D721Med (cell line): ENCODE results near the gene LTBP1.

ENCODE experiments used
- DNase-seq: peaks from one replicate; pipeline ENCODE4 v3.0.0; 2011; ENCODE audit warnings: low spot score; ENCODE audit not compliant: insufficient read length
- FAIRE-seq: peaks from 2 replicates; lab custom pipeline; 2011; peaks lifted over from hg19 to GRCh38; lab: Jason Lieb, UNC
- TF ChIP-seq, protein P1 (sequence below): IDR thresholded peaks from 2 replicates; pipeline ENCODE4 v1.5.1; 2012; ENCODE audit warnings: mild to moderate bottlenecking, control low read depth; ENCODE audit not compliant: insufficient read depth; ENCODE audit errors: missing control alignments

The LTBP1 gene, protein sequence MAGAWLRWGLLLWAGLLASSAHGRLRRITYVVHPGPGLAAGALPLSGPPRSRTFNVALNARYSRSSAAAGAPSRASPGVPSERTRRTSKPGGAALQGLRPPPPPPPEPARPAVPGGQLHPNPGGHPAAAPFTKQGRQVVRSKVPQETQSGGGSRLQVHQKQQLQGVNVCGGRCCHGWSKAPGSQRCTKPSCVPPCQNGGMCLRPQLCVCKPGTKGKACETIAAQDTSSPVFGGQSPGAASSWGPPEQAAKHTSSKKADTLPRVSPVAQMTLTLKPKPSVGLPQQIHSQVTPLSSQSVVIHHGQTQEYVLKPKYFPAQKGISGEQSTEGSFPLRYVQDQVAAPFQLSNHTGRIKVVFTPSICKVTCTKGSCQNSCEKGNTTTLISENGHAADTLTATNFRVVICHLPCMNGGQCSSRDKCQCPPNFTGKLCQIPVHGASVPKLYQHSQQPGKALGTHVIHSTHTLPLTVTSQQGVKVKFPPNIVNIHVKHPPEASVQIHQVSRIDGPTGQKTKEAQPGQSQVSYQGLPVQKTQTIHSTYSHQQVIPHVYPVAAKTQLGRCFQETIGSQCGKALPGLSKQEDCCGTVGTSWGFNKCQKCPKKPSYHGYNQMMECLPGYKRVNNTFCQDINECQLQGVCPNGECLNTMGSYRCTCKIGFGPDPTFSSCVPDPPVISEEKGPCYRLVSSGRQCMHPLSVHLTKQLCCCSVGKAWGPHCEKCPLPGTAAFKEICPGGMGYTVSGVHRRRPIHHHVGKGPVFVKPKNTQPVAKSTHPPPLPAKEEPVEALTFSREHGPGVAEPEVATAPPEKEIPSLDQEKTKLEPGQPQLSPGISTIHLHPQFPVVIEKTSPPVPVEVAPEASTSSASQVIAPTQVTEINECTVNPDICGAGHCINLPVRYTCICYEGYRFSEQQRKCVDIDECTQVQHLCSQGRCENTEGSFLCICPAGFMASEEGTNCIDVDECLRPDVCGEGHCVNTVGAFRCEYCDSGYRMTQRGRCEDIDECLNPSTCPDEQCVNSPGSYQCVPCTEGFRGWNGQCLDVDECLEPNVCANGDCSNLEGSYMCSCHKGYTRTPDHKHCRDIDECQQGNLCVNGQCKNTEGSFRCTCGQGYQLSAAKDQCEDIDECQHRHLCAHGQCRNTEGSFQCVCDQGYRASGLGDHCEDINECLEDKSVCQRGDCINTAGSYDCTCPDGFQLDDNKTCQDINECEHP (N-terminal part only)

DNA sequence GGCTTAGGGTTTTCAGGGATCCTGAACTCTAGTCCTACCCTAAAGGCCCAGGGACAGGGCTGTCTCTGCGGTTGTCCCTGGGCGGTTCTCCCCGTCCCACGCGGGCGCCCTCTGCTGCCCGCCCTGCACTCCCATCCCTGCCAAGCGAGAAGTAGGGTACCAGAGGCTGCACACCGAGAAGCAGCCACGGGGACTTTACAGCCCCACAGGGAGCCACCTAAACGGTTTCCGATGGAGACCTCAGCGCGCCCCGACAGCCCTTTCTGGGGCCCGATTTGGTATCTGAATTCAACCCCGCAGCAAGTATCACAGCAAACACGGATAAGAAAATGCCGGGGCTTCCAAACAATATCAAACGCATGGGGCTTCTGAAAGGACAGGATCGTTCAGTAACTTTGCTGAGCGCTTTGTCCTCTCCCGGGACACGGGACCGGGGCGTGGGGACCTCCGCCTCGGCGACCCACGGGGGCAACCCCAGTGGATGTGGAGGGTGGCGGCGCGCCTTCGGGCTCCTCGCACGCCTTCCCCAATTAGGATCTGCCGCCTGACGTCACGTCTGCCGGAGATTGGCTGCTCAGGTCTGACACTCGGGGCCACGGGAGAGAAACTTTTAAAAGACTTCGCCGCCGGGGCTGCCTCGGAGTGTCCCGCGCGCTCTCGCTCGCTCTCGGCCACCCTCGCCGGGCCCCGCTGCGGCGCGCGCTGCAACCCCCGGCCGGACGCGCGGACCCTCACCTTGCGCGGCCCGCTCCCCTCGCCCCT, at the start of gene LTBP1:
Gene LTBP1, plus strand, starts transcription at position 640 of the 762 bp plus-strand sequence. CDS start 372 bp downstream, outside the sequence.
- DNase-seq (peak; percentile 52), FAIRE-seq (no peak)
- TF ChIP-seq, protein P1, sequence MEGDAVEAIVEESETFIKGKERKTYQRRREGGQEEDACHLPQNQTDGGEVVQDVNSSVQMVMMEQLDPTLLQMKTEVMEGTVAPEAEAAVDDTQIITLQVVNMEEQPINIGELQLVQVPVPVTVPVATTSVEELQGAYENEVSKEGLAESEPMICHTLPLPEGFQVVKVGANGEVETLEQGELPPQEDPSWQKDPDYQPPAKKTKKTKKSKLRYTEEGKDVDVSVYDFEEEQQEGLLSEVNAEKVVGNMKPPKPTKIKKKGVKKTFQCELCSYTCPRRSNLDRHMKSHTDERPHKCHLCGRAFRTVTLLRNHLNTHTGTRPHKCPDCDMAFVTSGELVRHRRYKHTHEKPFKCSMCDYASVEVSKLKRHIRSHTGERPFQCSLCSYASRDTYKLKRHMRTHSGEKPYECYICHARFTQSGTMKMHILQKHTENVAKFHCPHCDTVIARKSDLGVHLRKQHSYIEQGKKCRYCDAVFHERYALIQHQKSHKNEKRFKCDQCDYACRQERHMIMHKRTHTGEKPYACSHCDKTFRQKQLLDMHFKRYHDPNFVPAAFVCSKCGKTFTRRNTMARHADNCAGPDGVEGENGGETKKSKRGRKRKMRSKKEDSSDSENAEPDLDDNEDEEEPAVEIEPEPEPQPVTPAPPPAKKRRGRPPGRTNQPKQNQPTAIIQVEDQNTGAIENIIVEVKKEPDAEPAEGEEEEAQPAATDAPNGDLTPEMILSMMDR: peak; percentile 82

DNA sequence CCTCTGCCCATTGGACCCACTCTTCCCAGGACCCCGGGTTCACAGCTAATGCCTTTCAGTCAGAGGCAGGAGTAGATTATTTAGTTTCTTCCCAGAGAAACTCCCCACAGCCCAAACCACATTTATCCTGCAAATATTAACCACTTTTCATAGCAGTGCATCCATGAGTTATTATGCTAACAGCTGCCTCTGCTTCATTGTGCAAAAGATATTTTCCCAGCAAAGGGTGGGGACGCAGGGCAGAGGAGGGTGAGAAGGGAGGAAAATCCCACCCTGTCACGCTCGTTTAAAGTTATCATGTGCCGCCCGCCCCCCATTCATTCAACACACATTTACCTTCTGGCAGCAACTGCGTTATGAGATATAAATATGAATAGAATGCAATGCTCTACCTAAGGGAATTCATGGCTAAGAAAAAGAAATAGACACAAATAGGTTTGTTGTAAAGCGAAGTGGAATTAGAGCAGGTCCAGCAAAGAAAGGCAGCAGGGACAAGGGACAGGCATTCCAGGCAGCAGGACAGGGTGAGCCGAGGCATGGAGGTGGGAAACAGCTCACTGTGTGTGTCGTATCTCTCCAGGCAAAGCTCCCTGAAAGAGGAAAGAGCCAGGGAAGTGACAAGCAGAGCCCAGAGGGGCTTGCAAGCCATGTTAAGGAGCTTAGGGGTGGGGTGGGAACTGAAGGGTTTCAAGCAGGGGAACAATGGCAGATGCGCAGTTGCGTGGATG, 46.3 kb upstream of the LTBP1 start:
- FAIRE-seq (no peak), DNase-seq (no peak)

DNA sequence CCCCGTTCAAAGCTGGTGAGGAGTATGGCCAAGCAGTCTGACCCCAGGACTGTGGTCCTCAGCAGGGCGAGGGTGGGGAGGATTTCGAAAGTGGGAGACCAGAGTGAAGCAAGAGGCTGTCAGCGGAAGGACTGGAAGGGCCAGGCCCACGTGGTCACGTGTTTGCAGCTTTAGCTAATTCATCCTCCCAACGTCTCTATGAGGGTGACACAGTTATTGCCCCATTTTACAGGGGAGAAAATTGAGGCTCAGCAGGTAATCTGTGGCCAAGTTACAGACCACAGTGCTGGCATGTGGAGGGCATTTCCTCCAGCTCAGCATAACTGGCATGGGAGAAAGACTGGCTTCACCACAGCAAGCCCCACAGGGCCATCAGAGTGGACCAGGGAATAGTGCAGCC, 45.4 kb upstream of the LTBP1 start:
- DNase-seq (no peak), FAIRE-seq (no peak)
- TF ChIP-seq, protein P1: no peak

More for the DNA sequence above, 46.3 kb upstream of the LTBP1 start:
- TF ChIP-seq, protein P1: no peak

DNA sequence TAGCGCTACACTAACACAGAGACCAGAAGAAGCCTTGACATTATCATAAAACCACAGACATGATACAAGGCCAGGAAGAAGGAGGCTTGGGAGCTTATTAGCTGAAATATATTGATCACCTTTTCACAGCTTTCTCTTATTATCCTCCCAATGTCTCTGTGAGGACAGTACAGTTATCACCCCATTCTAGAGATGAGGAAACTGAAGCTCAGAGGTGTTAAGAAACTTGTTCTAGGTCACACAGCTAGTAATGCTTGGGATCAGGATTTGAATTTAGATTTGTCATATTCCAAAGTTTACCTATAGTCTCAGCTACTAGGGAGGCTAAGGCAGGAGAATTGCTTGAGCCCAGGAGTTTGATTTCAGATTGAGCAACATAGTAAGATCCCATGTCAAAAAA, 44.6 kb upstream of the LTBP1 start:
- no peak for DNase-seq
- no peak for FAIRE-seq
- TF ChIP-seq, protein P1: no peak

DNA sequence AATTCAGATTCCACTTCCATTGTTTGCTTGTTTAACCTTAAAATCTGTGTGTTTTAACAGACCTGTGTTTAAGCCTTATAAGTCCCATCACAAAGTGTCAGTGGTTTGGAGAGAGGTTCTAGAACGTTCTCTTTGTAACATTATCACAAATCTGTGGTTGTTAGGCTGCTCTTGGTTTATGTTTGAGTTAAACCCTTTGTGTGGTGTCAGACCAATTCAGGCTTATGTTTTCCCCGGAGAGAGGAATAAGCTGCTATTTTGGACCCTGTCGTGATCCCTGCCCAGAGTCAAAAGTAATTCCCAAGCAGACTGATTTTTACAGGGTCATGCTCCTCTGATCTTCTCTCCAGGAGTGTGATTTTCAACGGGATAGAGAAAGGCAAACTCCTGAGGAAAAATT, 43.8 kb upstream of the LTBP1 start:
- no peak for DNase-seq
- TF ChIP-seq, protein P1: no peak
- FAIRE-seq: no peak

DNA sequence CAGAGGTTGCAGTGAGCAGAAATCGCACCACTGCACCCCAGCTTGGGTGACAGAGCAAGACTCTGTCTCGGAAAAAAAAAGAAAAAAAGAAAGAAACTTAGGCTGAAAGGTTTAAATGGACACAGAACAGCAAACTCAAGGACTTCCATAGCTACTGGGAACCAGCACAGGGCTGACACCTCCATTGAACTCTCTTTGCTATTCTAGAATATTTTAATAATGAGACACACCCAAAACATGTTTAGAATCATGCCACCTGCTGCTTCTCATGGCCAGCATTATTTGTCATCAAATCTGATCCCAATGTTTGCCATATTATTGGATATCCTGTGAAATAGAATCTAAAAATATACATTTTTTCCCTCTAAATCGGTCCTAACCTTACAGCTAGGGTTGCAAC, 42.7 kb upstream of the LTBP1 start:
- DNase-seq (no peak), FAIRE-seq (no peak)

More for the DNA sequence above, 42.7 kb upstream of the LTBP1 start:
- TF ChIP-seq, protein P1: no peak
